ENCODE measurements around the gene SLC1A2.

The SLC1A2 gene

GRCh38 chr11:35375332-35376117 lies 43.8 kb downstream of the SLC1A2 start:
- no peak for DNase-seq

GRCh38 chr11:35373284-35373933 lies 45.9 kb downstream of the SLC1A2 start:
- no peak for DNase-seq

- no peak for DNase-seq
Measured at GRCh38 chr11:35372565-35373283, 46.6 kb downstream of the SLC1A2 start.

- DNase-seq, result no peak
Measured at GRCh38 chr11:35367491-35367890, 51.9 kb downstream of the SLC1A2 start.

GRCh38 chr11:35366798-35367197 lies 52.6 kb downstream of the SLC1A2 start:
- no peak for DNase-seq

- no peak for DNase-seq
Measured at GRCh38 chr11:35365961-35366360, 53.4 kb downstream of the SLC1A2 start.

- no peak for DNase-seq
Measured at GRCh38 chr11:35365395-35365794, 54.0 kb downstream of the SLC1A2 start.

- no peak for DNase-seq
Measured at GRCh38 chr11:35363854-35364780, 55.2 kb downstream of the SLC1A2 start.

- DNase-seq, result no peak
Measured at GRCh38 chr11:35363246-35363801, 56.0 kb downstream of the SLC1A2 start.

- DNase-seq, result no peak
Measured at GRCh38 chr11:35362521-35362980, 56.8 kb downstream of the SLC1A2 start.

GRCh38 chr11:35360055-35360530 lies 59.3 kb downstream of the SLC1A2 start:
- no peak for DNase-seq

- peak; percentile 8 for DNase-seq
Measured at GRCh38 chr11:35359321-35360054, 59.9 kb downstream of the SLC1A2 start.

GRCh38 chr11:35358391-35358790 lies 61.0 kb downstream of the SLC1A2 start:
- no peak for DNase-seq

GRCh38 chr11:35357923-35358322 lies 61.4 kb downstream of the SLC1A2 start:
- no peak for DNase-seq

- DNase-seq, result no peak
Measured at GRCh38 chr11:35355102-35355749, 64.1 kb downstream of the SLC1A2 start.

- DNase-seq, result no peak
Measured at GRCh38 chr11:35354644-35355043, 64.7 kb downstream of the SLC1A2 start.

- DNase-seq, result no peak
Measured at GRCh38 chr11:35352077-35352888, 67.1 kb downstream of the SLC1A2 start.

GRCh38 chr11:35349897-35350296 lies 69.5 kb downstream of the SLC1A2 start:
- no peak for DNase-seq

- no peak for DNase-seq
Measured at GRCh38 chr11:35348898-35349687, 70.3 kb downstream of the SLC1A2 start.
